Measurements from ENCODE around the gene ZSCAN5B.
A peak's percentile ranks its signal among the peaks of the same experiment; 100 is the strongest.

Gene ZSCAN5B

DNA sequence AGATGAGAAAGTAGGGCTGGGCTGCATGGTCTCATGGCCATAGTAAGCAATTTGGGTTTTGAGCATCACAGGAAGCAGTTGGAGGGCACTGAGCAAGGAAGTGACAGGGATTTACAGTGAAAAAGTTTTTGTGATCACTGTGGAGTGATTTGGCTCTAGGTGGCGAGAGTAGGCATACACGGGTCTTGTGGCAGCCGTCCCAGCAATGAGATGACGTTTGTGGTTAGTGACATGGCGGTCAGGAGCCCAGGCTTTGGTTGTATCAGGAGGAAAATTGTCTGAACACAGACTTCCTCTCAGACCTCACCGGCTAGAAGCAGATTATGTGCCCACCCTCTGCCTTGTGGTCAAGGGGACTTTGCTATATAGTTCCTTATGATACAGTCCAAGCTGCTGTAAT lies 53.2 kb downstream of the ZSCAN5B start:
- DNase-seq, result no peak

DNA sequence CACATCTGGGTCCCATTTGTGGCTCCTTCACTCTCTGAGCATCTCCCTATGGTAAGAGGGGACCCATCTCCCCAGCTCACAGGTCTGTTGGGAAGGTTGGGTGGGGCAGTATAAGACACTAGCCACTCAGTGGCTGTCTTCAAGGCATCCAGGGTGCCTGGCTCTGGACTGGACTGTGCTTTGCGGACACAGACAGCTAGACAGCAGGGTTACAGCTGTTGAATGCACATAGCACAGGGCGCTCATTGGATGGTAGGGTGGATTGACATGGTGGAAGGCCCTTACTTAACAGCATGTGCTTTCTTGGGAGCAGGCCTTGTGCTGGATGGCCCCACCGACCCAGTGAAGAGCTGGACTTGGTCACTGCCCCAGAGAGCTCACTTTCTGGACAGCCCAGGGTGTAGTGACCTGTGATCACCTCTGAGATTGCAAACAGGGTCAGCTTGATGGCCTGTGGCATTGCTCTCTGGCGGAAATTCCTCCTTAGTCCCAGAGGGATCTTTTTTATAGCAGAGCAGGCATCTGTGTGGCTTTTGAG lies 54.6 kb downstream of the ZSCAN5B start:
- DNase-seq, result no peak

DNA sequence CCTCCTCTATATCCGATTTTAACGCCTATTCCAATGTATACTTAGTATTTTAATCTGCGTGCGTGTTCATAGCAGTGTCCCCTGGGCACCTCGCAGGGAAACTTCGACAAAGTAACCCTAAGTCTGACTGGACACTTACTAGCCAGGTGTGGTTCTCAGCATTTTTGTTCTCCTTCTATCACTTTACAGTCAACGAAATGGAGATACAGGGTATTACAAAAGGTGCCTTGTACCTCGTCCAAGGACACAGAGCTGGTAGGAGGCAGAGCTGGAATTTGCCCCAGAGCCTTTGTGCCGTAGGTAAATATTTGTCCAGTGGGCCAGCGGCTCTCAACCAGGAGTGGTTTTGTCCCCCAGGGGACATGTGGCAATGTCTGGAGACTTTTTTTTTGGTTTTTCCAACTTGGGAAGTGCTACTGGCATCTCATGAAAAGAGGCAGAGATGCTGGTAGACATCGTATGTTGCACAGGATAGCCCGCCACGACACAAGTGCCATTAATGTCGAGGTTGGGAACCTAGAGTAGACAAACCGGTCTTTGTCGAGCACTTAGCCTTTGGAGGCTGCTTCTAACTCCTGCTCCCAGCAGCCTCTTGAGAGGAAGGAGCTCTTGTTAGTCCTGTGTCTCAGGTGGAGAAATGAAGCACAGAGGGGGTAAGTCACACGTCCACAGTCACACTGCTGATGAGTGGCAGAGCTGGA lies 55.3 kb downstream of the ZSCAN5B start:
- no peak for DNase-seq

DNA sequence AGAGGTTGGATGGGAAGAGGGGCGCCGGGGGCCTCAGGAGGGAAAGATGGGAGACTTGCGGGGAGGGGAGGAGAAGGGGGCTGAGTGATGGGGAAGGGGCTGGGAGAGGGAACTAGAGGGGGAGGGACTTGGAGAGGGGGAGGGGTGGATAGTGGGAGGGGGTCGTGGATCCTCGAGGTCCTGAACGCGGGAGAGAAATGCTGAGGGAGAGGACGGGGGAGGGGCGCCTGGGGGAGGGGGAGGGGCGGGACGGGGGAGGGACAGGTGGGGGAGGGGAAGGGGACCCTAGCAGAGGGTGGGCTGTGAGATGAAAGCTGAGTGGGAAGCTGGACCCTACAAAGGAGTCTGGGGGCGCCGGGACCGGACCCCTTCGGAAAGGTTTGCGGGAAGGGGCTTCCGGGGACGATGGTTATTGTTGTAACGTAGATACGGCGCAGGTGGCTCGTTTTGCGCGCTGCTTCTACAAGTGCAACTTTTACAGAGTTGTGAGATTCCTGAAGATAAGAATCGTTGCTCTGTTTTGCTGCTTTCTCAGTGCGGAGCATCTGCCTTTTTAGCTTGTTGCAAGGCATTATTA lies 56.1 kb downstream of the ZSCAN5B start:
- peak; percentile 34 for DNase-seq

DNA sequence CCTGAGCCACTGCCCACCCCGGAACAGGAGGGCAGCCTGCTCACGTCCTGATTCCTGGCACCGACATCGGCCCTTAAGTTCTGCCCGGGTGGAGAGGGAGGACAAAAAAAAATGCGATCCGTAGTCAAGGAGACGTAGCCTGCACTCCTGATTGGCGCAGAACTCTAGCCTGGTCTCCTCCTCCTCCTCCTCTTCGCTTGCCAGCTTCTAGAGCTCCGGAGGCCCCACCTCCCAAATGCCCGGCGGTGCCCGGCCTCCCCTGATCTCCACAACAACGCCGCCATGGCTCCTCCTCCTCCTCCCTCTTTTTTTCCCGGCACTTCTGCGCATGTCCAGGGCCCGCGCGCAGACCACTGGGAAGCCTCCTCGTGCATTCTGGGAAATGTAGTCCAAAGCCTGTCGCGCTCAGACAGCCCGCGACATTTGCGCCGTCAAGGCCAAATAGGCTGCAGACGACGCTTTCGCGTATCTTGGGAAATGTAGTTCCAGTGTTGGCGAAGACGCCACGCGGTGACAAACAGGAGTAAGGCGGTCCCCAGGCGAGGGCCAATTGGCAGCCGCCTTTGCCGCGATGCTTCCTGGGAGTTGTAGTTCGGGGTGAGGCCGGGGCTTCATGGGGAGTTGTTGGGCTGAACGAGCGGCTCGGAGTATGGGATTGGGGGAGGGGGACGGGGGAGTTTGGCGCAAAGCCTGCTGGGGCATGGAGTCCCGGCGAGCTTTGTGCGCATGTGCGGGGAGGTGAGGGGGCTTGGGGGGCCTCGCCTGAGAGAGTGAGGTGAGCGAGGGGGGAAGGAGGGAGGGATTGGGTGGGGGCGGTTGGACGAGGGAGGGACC lies 56.8 kb downstream of the ZSCAN5B start, which contains the start of gene ZNF444:
Gene ZNF444, plus strand, starts transcription at position 705 of the 834 bp plus-strand sequence. CDS start 5,625 bp downstream, outside the sequence.
- DNase-seq, result peak; percentile 100

DNA sequence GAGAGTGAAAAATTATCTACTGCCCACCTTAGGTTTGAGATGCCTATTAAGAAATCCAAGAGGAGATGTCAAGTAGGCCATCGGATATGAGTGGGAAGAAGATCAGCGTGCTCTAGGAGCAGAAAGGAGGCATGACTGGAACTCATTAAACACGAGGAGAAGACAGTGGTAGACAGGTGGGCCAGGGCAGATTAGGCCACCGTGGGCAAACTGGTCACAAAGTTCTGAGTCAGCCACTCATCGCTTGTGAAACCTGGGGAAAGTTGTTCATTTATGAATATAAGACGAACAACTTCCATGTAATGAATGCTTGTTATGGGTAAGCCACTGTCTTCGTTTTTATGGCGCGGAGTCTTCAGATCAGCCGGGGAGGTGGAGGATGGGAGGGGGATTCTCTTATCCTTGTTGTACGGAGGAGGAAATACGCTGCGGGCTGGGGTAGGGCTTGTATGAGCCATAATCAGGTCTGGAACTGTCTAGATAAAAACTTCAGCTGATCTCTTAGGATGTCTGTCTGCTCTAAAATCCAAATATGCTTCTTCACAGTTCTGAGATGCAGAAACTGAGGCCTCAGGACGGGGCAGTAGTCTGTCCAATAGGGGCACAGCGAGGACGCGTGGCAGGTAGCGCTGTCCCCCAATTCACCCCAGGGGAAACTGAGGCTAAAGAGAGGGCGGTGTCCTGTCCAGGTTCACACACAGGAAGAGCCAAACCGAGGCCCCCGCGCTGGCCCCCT lies 57.6 kb downstream of the ZSCAN5B start:
- no peak for DNase-seq
